OCI-LY7 (cell line): Measurements from ENCODE around the gene ELL2. TPM values are rescaled to one million over a fixed set of nuclear protein-coding genes. Genes with fewer than 3 reads are reported as not detected.
A peak's percentile ranks its signal among the peaks of the same experiment; 100 is the strongest.

Source experiments
- BruUV-seq: library from RNA; stranded (reverse); fragments of 400-500 nt; replicated peaks from 2 replicates; lab custom pipeline; 2021; lab: Mats Ljungman, UMichigan
- CTCF ChIA-PET: fragments of 300-600 bp; sonication (Branson Sonifier 250); formaldehyde crosslinking; loops from one replicate; lab custom pipeline; 2022; ENCODE audit warnings: antibody characterized with exemption; ENCODE audit not compliant: unreplicated experiment; lab: Charles Lee
- POLR2A ChIA-PET: fragments of 300-600 bp; sonication (Branson Sonifier 250); formaldehyde crosslinking; loops from one replicate; lab custom pipeline; 2022; ENCODE audit warnings: antibody characterized with exemption; lab: Charles Lee
- DNase-seq: peaks from one replicate; pipeline ENCODE4 v3.0.0-alpha.2; 2015; ENCODE audit warnings: low spot score
- H2AFZ ChIP-seq: fragments of 200-600 bp; sonication (generic), shearing (Covaris generic); 2 replicates; pipeline ENCODE4 v1.6.1; 2014; ENCODE audit warnings: mild to moderate bottlenecking, antibody characterized with exemption, low read length, moderate library complexity
- H3K27ac ChIP-seq: fragments of 200-600 bp; sonication (generic); 2 replicates; pipeline ENCODE4 v1.5.1; 2014; ENCODE audit warnings: mixed run types, low read depth, mild to moderate bottlenecking, moderate library complexity, low read length, inconsistent platforms; ENCODE audit not compliant: poor library complexity, severe bottlenecking
- H3K36me3 ChIP-seq: fragments of 200-600 bp; sonication (generic); 2 replicates; pipeline ENCODE4 v1.6.1; 2014; ENCODE audit warnings: mild to moderate bottlenecking, antibody characterized with exemption, low read length, moderate library complexity, mixed read lengths; ENCODE audit not compliant: insufficient read depth
- H3K4me1 ChIP-seq: fragments of 200-600 bp; sonication (generic); 2 replicates; pipeline ENCODE4 v1.5.1; 2014; ENCODE audit warnings: mild to moderate bottlenecking, low read length; ENCODE audit not compliant: insufficient read depth, poor library complexity, severe bottlenecking
- H3K4me2 ChIP-seq: fragments of 200-600 bp; sonication (generic); 2 replicates; pipeline ENCODE4 v1.6.1; 2014; ENCODE audit warnings: mild to moderate bottlenecking, low read length
- H3K4me3 ChIP-seq: fragments of 200-600 bp; sonication (generic); 2 replicates; pipeline ENCODE4 v1.5.1; 2014; ENCODE audit warnings: mild to moderate bottlenecking, low read depth, low read length; ENCODE audit not compliant: poor library complexity, severe bottlenecking
- H3K79me2 ChIP-seq: fragments of 200-600 bp; sonication (generic); 2 replicates; pipeline ENCODE4 v1.6.1; 2016; ENCODE audit warnings: low read depth, mild to moderate bottlenecking, low read length, moderate library complexity, mixed read lengths; ENCODE audit not compliant: insufficient read depth
- H3K9me2 ChIP-seq: fragments of 200-600 bp; sonication (generic); 2 replicates; pipeline ENCODE4 v1.6.1; 2016; ENCODE audit warnings: mild to moderate bottlenecking, low read length, mixed read lengths; ENCODE audit not compliant: insufficient read depth
- H3K9me3 ChIP-seq: fragments of 200-600 bp; sonication (generic); 2 replicates; pipeline ENCODE4 v1.6.1; 2014; ENCODE audit warnings: mild to moderate bottlenecking, mixed run types, low read length, mixed read lengths
- H4K20me1 ChIP-seq: fragments of 200-600 bp; sonication (generic); 2 replicates; pipeline ENCODE4 v1.6.1; 2014; ENCODE audit warnings: mild to moderate bottlenecking, antibody characterized with exemption, low read length, moderate library complexity, mixed read lengths; ENCODE audit not compliant: insufficient read depth
- CTCF ChIP-seq: fragments of 200-600 bp; sonication (generic); conservative IDR thresholded peaks from 2 replicates; pipeline ENCODE4 v1.5.1; 2014; ENCODE audit warnings: mild to moderate bottlenecking, antibody characterized with exemption, low read length, moderate library complexity, mixed read lengths
- EZH2phosphoT487 ChIP-seq: fragments of 200-600 bp; sonication (generic); IDR thresholded peaks from 2 replicates; pipeline ENCODE4 v1.6.1; 2018; ENCODE audit warnings: low read depth, borderline replicate concordance, mild to moderate bottlenecking, mixed run types, antibody characterized with exemption, low read length, moderate library complexity, mixed read lengths
- intact Hi-C: fragments of 100-400 bp; cut with micrococcal nuclease; formaldehyde crosslinking; loops from one replicate; pipeline ENCODE4 v1.10.0; 2022; ENCODE audit not compliant: unreplicated experiment
- total RNA-seq, 2 experiments: library from RNA; depleted of rRNA in 1 of 2; stranded (reverse); fragments of >200 nt in 1 of 2; shearing (Covaris generic) in 1 of 2; gene quantifications; 2 replicates each; pipeline ENCODE4 v1.2.3, GENCODE V29; 2014 to 2022

Gene ELL2
- total RNA-seq, 2 experiments from 2014 or later = 0.98 to 4.7 TPM

DNA sequence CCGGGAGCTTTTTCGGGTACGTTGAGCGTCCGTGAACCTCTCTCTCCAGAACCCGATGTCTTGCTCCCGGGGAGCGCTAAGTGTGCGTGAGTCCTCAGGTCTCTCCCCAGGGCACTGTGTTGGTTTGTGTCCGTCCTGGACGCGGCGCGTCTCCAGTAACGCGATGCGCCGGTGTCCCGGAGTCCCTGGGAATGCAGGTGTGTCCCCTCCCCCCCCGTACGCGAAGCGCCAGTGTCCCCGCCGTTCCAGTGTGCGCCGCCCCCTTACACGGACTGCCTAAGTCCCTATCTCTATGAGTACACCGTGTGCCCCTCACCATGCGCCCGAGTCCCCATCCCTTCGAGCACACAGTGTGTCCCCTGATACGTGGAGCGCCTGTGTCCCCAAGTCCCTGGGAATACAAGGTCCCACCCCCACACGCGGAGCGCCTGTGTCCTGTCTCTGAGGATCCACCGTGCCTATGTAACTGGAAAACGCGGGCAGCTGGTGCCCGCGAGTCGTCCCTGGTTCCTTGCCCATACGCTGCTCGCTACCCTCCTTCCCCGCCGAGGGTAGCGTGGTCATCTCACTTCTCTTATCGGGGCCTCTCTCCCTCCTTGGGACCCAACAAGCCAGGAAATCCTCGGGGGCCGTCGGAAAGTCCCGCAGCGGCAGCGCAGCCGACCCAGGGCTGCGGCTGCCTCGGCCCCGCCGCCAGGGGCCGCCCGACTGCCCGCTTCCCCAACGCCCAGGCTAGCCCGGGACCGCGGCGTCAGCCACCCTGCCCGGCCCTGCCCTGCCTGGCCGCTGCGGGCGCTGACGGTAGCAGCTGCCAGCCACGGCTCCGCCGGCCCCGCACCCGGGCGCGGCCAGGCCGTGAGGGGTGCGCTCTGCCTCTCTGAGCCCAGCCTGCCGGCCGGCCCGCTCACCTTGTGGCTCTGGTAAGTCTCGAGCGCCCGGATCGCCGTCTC is 709 bp downstream of the ELL2 start:
- POLR2A ChIA-PET = no interaction called here
- intact Hi-C loops = loop anchor here (2.0 to 5.0 kb wide), 3 partner anchors 102 to 481 kb away; no protein-coding TSS in a partner anchor
- H3K4me2 ChIP-seq = peak overlapping the region; percentile 70
- no peaks in the 10 kb centered on the region for H3K79me2 ChIP-seq
- peak; percentile 70 for DNase-seq
- H3K36me3 ChIP-seq = no peaks in the 10 kb centered on the region
- peak overlapping the region; percentile 79 for H2AFZ ChIP-seq
- peak overlapping the region; percentile 70 for H3K4me3 ChIP-seq
- H3K9me3 ChIP-seq = no peaks in the 10 kb centered on the region
- H4K20me1 ChIP-seq = no peaks in the 10 kb centered on the region
- H3K27ac ChIP-seq = no peak overlapping the region
- H3K9me2 ChIP-seq = no peaks in the 10 kb centered on the region
- BruUV-seq = no TSS peak
- peak; percentile 75 for TF ChIP-seq CTCF
- no peak for TF ChIP-seq EZH2phosphoT487
- CTCF ChIA-PET = interaction anchor here (0.6 kb wide), 2 partner anchors 89 to 204 kb away, joined by 3 to 11 read pairs; no protein-coding TSS in a partner anchor
- H3K4me1 ChIP-seq = peaks cover 5% of the 10 kb centered on the region

GRCh38 chr5:95959888-95960666 is 1.6 kb downstream of the ELL2 start:
- Histone ChIP-seq H4K20me1 (no peaks in the 10 kb centered on the region), H3K9me2 (no peaks in the 10 kb centered on the region), H3K4me3 (no peak overlapping the region), H3K9me3 (no peaks in the 10 kb centered on the region), H2AFZ (no peak overlapping the region), H3K79me2 (no peaks in the 10 kb centered on the region), H3K27ac (no peak overlapping the region), H3K4me2 (peak overlapping the region; percentile 70), H3K36me3 (no peaks in the 10 kb centered on the region), H3K4me1 (peaks cover 5% of the 10 kb centered on the region)
- intact Hi-C loops = loop anchor here (2.0 to 10.0 kb wide), 4 partner anchors 101 to 482 kb away; no protein-coding TSS in a partner anchor
- ChIA-PET CTCF (interaction anchor here (0.6 kb wide), 1 partner anchor 90 kb away, joined by 11 read pairs; no protein-coding TSS in a partner anchor), POLR2A (no interaction called here)
- BruUV-seq = no TSS peak
- DNase-seq = no peak
- TF ChIP-seq EZH2phosphoT487 (no peak), CTCF (no peak)
